Upper lobe of right lung (tissue), 1 donor: Measurements from ENCODE around the gene MIA. TPM values are rescaled to one million over a fixed set of nuclear protein-coding genes. Genes with fewer than 3 reads are reported as not detected.
A peak's percentile ranks its signal among the peaks of the same experiment; 100 is the strongest.
"Not testable (repeated sequence)": the region's sequence is repeated elsewhere in the genome, so short reads cannot be mapped to it uniquely, and the experiment has no call there.

Experiments used
- ATAC-seq: fragments of 200-7000 bp; cut with Tn5 transposase; one replicate; pipeline ENCODE4 v1.9.1; 2020; ENCODE audit warnings: mild to moderate bottlenecking, moderate library complexity
- DNase-seq: peaks from one replicate; pipeline ENCODE4 v3.0.0-alpha.2; 2020
- H3K27ac ChIP-seq: fragments of 200-600 bp; one replicate; pipeline ENCODE4 v1.8.0; 2022
- H3K27me3 ChIP-seq: fragments of 200-600 bp; one replicate; pipeline ENCODE4 v1.8.0; 2022; ENCODE audit warnings: mild to moderate bottlenecking
- H3K36me3 ChIP-seq: fragments of 200-600 bp; one replicate; pipeline ENCODE4 v1.8.0; 2022
- H3K4me1 ChIP-seq: fragments of 200-600 bp; one replicate; pipeline ENCODE4 v1.8.0; 2022
- H3K4me3 ChIP-seq: fragments of 200-600 bp; one replicate; pipeline ENCODE4 v1.8.0; 2022; ENCODE audit warnings: mild to moderate bottlenecking
- H3K9me3 ChIP-seq: fragments of 200-600 bp; one replicate; pipeline ENCODE4 v1.8.0; 2022
- intact Hi-C: fragments of 100-400 bp; cut with DNase I; formaldehyde crosslinking; loops from one replicate; pipeline ENCODE4 v1.11.0; 2022
- total RNA-seq: library from RNA; stranded (reverse); fragmentation: NEBNext Ultra II Directional; extraction: Animal tissue kit (Norgen Biotek cat#: 25700); gene quantifications from one replicate; pipeline ENCODE4 v1.2.1, GENCODE V29; 2021
- TF ChIP-seq, protein P1 (sequence below): fragments of 200-600 bp; IDR thresholded peaks from one replicate; pipeline ENCODE4 v1.8.0; 2022; ENCODE audit warnings: antibody characterized with exemption
- donor health status: DM: no; HTN: yes; CAD: no; lungs with severe emphysema.

MIA gene
- total RNA-seq, 1 donor from 2014 or later = not detected

DNA sequence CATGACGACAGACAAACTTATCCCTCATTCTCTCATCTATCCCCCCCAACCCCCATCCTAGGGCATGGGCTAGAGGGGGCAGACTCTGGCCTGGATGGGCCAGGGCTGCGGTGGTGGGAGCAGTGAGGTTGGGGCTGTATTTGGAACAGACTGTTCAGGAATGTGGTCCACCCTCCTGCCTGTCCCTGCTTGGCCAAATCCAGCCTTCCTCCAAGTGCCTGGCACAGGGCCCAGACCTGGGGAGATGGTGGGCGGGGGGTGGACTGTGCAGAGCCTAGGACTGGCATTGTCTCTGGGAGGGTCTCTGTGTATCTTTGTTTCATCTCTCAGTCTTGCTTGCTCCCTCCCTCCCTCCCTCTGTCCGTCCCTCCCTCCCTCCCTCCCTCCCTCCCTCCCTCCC lies 37.9 kb downstream of the MIA start:
- Histone ChIP-seq H3K9me3 (no peaks in the 10 kb centered on the region), H3K27me3 (no peaks in the 10 kb centered on the region), H3K27ac (no peak overlapping the region), H3K36me3 (peaks cover 14% of the 10 kb centered on the region), H3K4me1 (peaks cover 36% of the 10 kb centered on the region), H3K4me3 (no peak overlapping the region)
- ATAC-seq = peak; percentile 13
- peak; percentile 82 for DNase-seq
- intact Hi-C loops = no loop called here
- TF ChIP-seq, protein P1, sequence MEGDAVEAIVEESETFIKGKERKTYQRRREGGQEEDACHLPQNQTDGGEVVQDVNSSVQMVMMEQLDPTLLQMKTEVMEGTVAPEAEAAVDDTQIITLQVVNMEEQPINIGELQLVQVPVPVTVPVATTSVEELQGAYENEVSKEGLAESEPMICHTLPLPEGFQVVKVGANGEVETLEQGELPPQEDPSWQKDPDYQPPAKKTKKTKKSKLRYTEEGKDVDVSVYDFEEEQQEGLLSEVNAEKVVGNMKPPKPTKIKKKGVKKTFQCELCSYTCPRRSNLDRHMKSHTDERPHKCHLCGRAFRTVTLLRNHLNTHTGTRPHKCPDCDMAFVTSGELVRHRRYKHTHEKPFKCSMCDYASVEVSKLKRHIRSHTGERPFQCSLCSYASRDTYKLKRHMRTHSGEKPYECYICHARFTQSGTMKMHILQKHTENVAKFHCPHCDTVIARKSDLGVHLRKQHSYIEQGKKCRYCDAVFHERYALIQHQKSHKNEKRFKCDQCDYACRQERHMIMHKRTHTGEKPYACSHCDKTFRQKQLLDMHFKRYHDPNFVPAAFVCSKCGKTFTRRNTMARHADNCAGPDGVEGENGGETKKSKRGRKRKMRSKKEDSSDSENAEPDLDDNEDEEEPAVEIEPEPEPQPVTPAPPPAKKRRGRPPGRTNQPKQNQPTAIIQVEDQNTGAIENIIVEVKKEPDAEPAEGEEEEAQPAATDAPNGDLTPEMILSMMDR = no peak

DNA sequence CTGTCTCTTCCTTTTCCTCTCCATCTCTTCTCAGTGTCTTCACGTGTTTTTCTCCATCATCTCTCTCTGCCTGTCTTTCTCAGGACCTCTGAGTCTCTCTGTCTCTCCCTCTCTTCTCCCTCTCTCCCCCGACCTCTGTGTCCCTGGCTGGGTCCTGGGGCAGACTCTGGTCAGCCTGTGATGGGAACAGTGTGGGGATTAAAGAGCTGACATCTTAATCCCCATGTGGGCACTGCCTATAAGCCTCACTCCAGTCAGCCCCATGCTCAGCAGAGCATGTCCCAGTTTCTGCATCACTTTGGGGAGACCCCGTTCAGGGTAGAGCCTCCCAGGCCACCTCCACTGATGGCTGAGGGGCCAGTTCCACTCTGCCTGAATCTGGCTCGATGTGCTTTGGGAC lies 39.9 kb downstream of the MIA start:
- intact Hi-C loops = no loop called here
- TF ChIP-seq, protein P1 = no peak
- DNase-seq = no peak

DNA sequence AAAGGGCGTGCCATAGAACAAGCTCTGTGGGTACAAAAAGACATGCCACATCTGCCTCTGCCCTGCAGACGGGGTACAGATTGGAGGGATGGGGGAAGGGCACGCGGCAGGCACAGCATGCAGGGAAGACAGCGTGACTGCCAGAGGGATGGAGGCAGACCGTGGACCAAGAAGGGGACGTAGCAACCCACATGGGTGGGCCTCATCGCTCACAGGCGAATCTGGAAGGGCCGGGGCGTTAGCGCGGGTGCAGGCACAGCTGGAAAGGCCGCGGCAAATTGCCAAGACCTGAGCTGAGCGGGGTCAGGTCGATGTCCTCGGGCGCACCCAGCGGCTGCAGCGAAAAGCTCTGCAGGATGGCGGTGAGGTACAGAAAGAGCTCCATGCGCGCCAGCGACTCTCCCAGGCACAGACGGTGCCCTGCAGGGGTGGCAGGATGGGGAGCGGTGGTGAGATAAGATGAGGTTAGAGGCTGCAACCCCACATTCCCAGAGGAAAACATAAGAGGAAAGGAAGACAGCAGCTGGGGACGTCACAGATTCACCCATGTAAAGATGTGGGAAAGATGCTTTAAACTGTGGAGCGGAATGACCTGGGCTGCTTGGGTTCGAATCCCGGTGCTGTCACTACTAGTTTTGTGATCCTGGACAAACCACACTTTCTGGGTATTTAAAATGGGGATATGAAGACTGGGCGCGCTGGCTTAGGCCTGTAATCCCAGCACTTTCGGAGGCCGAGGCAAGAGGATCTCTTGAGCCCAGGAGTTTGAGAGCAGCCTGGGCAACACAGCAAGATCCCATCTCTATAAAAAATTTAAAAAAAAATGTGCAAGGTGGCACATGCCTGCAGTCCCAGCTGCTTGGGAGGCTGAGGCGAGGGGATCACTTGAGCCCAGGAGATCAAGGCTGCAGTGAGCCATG lies 43.4 kb downstream of the MIA start:
- peak; percentile 90 for DNase-seq
- H3K4me3 ChIP-seq = peak overlapping the region; percentile 27
- H3K36me3 ChIP-seq, H3K27me3 ChIP-seq, intact Hi-C loops, H3K27ac ChIP-seq, H3K9me3 ChIP-seq: not testable (repeated sequence)
- TF ChIP-seq, protein P1 = peak; percentile 45
- peak; percentile 89 for ATAC-seq
- H3K4me1 ChIP-seq = peaks cover 17% of the 10 kb centered on the region

More for the DNA sequence above, 39.9 kb downstream of the MIA start:
- H3K4me1 ChIP-seq = peaks cover 41% of the 10 kb centered on the region
- no peak overlapping the region for H3K27ac ChIP-seq
- H3K36me3 ChIP-seq = no peaks in the 10 kb centered on the region
- no peaks in the 10 kb centered on the region for H3K27me3 ChIP-seq
- ATAC-seq = no peak
- H3K4me3 ChIP-seq = no peak overlapping the region
- H3K9me3 ChIP-seq = no peaks in the 10 kb centered on the region

DNA sequence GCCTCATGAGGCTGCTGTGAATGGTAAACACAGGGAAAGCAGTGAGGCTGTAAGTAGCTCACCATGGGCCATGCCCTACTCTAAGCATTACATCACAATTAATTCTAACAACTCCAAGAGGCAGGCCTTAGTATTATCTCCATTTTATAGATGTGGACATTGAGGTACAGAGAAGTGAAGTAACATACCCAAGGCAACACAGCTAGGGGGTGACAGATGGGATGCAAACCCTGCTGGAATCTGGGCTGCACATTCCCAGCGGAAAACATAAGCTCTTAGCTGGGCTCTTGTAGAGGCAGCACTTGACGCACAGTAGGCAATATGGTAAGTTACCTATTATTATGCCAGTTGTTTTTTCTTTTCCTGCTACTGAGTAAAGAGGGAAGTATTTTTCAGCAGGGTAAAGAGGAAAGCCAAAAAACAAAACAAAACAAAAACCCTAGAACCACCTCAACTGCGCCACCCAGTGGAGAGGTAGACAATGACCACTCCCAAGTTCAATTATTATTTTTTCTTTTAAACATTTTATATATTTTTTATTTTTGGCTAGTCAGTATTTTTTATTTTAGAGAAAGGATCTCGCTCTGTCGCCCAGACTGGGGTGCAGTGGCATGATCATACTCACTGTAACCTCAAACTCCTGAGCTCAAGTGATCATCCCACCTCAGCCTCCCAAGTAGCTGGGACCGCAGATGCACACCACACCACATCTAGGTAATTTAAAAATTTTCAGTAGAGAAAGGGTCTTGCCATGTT lies 44.3 kb downstream of the MIA start:
- intact Hi-C loops, H3K36me3 ChIP-seq, DNase-seq, H3K9me3 ChIP-seq, H3K4me3 ChIP-seq, H3K27ac ChIP-seq, H3K27me3 ChIP-seq: not testable (repeated sequence)
- ATAC-seq = peak; percentile 67
- TF ChIP-seq, protein P1 = peak; percentile 87
- peaks cover 24% of the 10 kb centered on the region for H3K4me1 ChIP-seq

DNA sequence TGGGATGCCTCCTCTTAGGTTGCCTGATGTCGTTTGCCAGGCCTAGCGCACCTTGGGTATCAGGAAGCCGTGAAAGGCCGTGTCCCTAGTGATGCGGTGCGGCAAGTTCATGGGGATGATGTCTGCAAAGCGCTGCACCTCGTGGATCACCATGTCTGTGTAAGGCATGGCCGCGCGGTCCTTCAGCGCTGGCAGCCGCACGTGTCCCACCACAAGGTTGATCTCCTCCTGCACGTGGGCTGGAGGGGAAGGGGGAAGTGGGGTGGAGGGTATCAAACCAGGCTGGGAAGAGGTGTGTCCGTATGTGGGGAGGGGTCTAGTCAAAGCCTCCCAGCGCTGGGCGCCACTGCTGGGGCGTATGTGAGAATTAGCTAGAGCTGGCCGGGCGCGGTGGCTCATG lies 46.8 kb downstream of the MIA start:
- TF ChIP-seq, protein P1 = no peak
- H3K4me1 ChIP-seq = peaks cover 24% of the 10 kb centered on the region
- H3K36me3 ChIP-seq = no peaks in the 10 kb centered on the region
- H3K27me3 ChIP-seq = no peaks in the 10 kb centered on the region
- DNase-seq (no peak), ATAC-seq (no peak)
- H3K9me3 ChIP-seq = no peaks in the 10 kb centered on the region
- no peak overlapping the region for H3K4me3 ChIP-seq
- intact Hi-C loops = no loop called here
- no peak overlapping the region for H3K27ac ChIP-seq

DNA sequence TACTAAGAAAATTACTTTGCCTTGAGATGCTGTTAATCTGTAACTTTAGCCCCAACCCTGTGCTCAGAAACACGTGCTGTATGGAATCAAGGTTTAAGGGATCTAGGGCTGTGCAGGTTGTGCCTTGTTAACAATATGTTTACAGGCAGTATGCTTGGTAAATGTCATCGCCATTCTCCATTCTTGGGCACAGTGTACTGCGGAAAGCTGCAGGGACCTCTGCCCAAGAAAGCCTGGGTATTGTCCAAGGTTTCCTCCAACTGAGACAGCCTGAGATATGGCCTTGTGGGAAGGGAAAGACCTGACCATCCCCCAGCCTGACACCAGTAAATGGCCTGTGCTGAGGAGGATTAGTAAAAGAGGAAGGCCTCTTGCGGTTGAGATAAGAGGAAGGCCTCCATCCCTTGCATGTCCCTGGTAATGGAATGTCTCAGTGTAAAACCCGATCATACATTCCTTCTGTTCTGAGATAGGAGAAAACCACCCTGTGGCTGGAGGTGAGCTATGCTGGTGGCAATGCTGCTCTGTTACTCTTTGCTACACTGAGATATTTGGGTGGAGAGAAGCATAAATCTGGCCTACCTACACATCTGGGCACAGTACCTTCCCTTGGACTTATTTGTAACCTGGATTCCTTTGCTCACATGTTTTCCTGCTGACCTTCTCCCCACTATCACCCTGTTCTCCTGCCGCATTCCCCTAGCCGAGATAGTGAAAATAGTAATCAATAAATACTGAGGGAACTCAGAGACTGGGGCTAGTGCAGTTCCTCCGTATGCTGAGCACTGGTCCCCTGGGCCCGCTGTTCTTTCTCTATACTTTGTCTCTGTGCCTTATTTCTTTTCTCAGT lies 47.6 kb downstream of the MIA start:
- ATAC-seq, intact Hi-C loops: not testable (repeated sequence)

DNA sequence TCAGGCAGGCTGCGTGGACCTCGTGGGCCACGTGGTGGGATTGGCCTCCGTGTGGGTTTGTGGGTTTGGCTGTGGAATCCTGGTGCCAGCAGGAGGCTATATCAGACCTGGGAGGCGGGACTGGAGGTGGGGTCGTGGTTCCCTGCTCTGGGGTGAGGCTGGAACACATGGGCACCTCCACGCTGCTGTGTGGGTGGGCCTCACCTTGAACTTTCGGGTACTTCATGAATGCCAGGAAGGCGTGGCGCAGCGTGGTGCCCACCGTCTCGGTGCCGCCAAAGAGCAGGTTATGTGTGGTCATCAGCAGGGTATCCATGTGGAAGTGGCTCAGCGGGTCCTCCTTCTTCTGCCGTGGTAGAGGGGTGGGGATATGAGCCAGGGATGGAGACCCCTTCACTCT lies 49.6 kb downstream of the MIA start:
- H3K9me3 ChIP-seq, H3K27ac ChIP-seq, ATAC-seq, H3K4me1 ChIP-seq, DNase-seq, H3K27me3 ChIP-seq, intact Hi-C loops, H3K4me3 ChIP-seq, H3K36me3 ChIP-seq: not testable (repeated sequence)

More for the DNA sequence above, 47.6 kb downstream of the MIA start:
- H3K27ac ChIP-seq = peak overlapping the region; percentile 24
- not testable (repeated sequence) for H3K27me3 ChIP-seq, H3K36me3 ChIP-seq, H3K9me3 ChIP-seq, H3K4me3 ChIP-seq, DNase-seq
- H3K4me1 ChIP-seq = peaks cover 24% of the 10 kb centered on the region
